Caco-2 (cell line): ENCODE measurements around the gene CAPN8. TPM values are rescaled to one million over a fixed set of nuclear protein-coding genes. Genes with fewer than 3 reads are reported as not detected.

Source experiments
- BruUV-seq: library from RNA; stranded (reverse); fragments of 400-500 nt; replicated peaks from 2 replicates; lab custom pipeline; 2021; lab: Mats Ljungman, UMichigan
- CTCF ChIA-PET: fragments of 300-600 bp; sonication (Branson Sonifier 250); formaldehyde crosslinking; loops from one replicate; lab custom pipeline; 2022; ENCODE audit warnings: antibody characterized with exemption; lab: Charles Lee
- POLR2A ChIA-PET: fragments of 300-600 bp; sonication (Branson Sonifier 250); formaldehyde crosslinking; loops from one replicate; lab custom pipeline; 2022; ENCODE audit warnings: antibody characterized with exemption; lab: Charles Lee
- DNase-seq, 2 experiments: peaks; one replicate each; pipeline versions ENCODE4 v3.0.0 to v3.0.0-alpha.2; 2020 to 2022
- H3K27me3 ChIP-seq: replicated peaks from 2 replicates; pipeline ENCODE4 v1.6.0; 2011; ENCODE audit warnings: low read length; ENCODE audit not compliant: control insufficient read depth, insufficient read depth
- H3K36me3 ChIP-seq: 2 replicates; pipeline ENCODE4 v1.5.1; 2011; ENCODE audit warnings: low read length; ENCODE audit not compliant: control insufficient read depth, insufficient read depth
- H3K4me1 ChIP-seq: fragments of 250-450 bp; sonication (Bioruptor Pico); 2 replicates; pipeline ENCODE4 v1.5.1; 2020; ENCODE audit warnings: mild to moderate bottlenecking
- H3K4me3 ChIP-seq: 2 replicates; pipeline ENCODE4 v1.5.1; 2011; ENCODE audit warnings: low read depth, mild to moderate bottlenecking, control low read depth, low read length
- H3K9me3 ChIP-seq: fragments of 250-450 bp; sonication (Bioruptor Pico); 2 replicates; pipeline ENCODE4 v1.5.1; 2020; ENCODE audit warnings: mild to moderate bottlenecking, moderate library complexity
- H3K27ac Mint-ChIP-seq: one replicate; pipeline ENCODE4 v1.8.0; 2022; ENCODE audit warnings: mixed read lengths; ENCODE audit not compliant: unreplicated experiment
- H3K27me3 Mint-ChIP-seq: one replicate; pipeline ENCODE4 v1.8.0; 2022; ENCODE audit warnings: mixed read lengths; ENCODE audit not compliant: insufficient read depth, unreplicated experiment
- H3K36me3 Mint-ChIP-seq: one replicate; pipeline ENCODE4 v1.8.0; 2022; ENCODE audit warnings: mild to moderate bottlenecking, mixed read lengths; ENCODE audit not compliant: insufficient read depth, unreplicated experiment
- H3K4me1 Mint-ChIP-seq: one replicate; pipeline ENCODE4 v1.8.0; 2022; ENCODE audit warnings: low read depth, mixed read lengths; ENCODE audit not compliant: unreplicated experiment
- H3K4me3 Mint-ChIP-seq: one replicate; pipeline ENCODE4 v1.8.0; 2022; ENCODE audit warnings: mild to moderate bottlenecking, moderate library complexity, mixed read lengths; ENCODE audit not compliant: unreplicated experiment
- H3K9me3 Mint-ChIP-seq: one replicate; pipeline ENCODE4 v1.8.0; 2022; ENCODE audit warnings: mixed read lengths; ENCODE audit not compliant: unreplicated experiment
- intact Hi-C: fragments of 100-400 bp; cut with micrococcal nuclease; formaldehyde crosslinking; loops from one replicate; pipeline ENCODE4 v1.10.0; 2022; ENCODE audit not compliant: unreplicated experiment
- total RNA-seq: library from RNA; stranded (reverse); gene quantifications from 2 replicates; pipeline ENCODE4 v1.2.3, GENCODE V29; 2022
- TF ChIP-seq, protein P1 (sequence below), 2 experiments: fragments of 200-600 bp in 1 of 2; IDR thresholded peaks; 1 replicate in 1 of 2; 2 replicates in 1 of 2; pipeline versions ENCODE4 v1.5.1 to v1.8.0; 2011 to 2022; ENCODE audit warnings: antibody characterized with exemption in 1 of 2, control low read depth in 1 of 2, inconsistent platforms in 1 of 2, low read depth in 1 of 2, low read length in 1 of 2, mild to moderate bottlenecking in 1 of 2, moderate library complexity in 1 of 2; ENCODE audit not compliant: insufficient read depth in 1 of 2, severe bottlenecking in 1 of 2, unreplicated experiment in 1 of 2

The CAPN8 gene
- total RNA-seq, 1 experiment from 2014 or later: 4.1 TPM

DNA sequence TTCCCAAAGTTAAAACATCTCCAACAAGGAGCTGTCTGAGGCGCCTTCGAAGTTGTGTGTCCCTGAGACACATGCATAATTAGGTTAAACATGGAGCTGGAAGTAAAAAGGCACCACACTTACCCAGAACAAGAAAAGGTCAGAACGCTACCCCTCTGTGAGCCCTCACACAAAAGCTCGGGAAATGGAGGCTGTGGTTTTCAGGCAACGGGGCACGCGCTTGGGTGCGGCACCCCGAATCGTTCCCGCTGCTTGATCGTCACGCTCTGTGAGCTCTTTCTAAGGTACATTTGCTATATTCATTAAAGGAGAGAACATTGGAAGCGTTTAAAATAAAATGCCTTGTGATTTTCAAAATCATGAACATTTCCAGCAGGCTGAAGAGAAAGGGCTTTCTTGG lies 12.5 kb downstream of the CAPN8 start:
- Mint-ChIP-seq H3K9me3 (no peaks in the 10 kb centered on the region), H3K27ac (no peak overlapping the region), H3K27me3 (no peaks in the 10 kb centered on the region), H3K4me3 (no peak overlapping the region), H3K4me1 (peaks cover 19% of the 10 kb centered on the region), H3K36me3 (peaks cover 4% of the 10 kb centered on the region)
- no peak for DNase-seq
- H3K9me3 ChIP-seq: no peaks in the 10 kb centered on the region
- TF ChIP-seq, protein P1, sequence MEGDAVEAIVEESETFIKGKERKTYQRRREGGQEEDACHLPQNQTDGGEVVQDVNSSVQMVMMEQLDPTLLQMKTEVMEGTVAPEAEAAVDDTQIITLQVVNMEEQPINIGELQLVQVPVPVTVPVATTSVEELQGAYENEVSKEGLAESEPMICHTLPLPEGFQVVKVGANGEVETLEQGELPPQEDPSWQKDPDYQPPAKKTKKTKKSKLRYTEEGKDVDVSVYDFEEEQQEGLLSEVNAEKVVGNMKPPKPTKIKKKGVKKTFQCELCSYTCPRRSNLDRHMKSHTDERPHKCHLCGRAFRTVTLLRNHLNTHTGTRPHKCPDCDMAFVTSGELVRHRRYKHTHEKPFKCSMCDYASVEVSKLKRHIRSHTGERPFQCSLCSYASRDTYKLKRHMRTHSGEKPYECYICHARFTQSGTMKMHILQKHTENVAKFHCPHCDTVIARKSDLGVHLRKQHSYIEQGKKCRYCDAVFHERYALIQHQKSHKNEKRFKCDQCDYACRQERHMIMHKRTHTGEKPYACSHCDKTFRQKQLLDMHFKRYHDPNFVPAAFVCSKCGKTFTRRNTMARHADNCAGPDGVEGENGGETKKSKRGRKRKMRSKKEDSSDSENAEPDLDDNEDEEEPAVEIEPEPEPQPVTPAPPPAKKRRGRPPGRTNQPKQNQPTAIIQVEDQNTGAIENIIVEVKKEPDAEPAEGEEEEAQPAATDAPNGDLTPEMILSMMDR (IDR thresholded peaks at IDR 0.05; ENCODE audit: insufficient read depth in 1 of 2, low read depth in 1 of 2, low read length in 1 of 2, severe bottlenecking in 1 of 2, unreplicated experiment in 1 of 2): no peak
- no peaks in the 10 kb centered on the region for H3K36me3 ChIP-seq
- no TSS peak for BruUV-seq
- H3K27me3 ChIP-seq: no peaks in the 10 kb centered on the region
- H3K4me1 ChIP-seq: no peaks in the 10 kb centered on the region
- ChIA-PET CTCF (no interaction called here), POLR2A (no interaction called here)
- H3K4me3 ChIP-seq: no peak overlapping the region
- intact Hi-C loops: no loop called here

DNA sequence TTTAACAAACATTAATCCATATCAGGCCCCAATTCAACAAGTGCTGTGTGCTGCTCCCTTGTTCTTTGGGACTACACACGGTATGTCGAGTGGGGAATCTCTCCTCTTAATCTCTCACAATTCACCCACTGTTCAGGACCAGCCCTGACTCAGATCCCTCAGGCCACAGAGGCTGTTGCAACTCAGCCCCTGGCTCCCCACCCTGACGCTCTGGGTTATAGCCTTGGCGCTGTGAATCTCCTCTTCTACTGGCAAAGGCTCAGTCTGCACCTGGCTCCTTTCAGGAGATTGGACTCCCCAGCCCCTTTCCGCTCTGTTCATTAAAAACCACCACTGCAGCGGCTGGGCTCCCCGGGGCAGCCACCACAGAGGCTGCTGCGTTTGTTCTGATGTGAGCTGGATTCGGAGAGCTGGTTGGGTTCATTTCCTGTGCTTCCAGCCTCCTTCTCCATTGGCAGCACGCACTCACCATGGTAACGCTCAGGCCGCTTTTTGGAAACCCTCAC lies 13.0 kb downstream of the CAPN8 start:
- Mint-ChIP-seq H3K36me3 (no peaks in the 10 kb centered on the region), H3K27ac (no peak overlapping the region), H3K9me3 (no peaks in the 10 kb centered on the region), H3K4me1 (peaks cover 19% of the 10 kb centered on the region), H3K27me3 (no peaks in the 10 kb centered on the region), H3K4me3 (no peak overlapping the region)
- Histone ChIP-seq H3K4me1 (no peaks in the 10 kb centered on the region), H3K27me3 (no peaks in the 10 kb centered on the region), H3K4me3 (no peak overlapping the region), H3K9me3 (no peaks in the 10 kb centered on the region), H3K36me3 (no peaks in the 10 kb centered on the region)
- no TSS peak for BruUV-seq
- CTCF ChIA-PET: no interaction called here
- intact Hi-C loops: no loop called here
- POLR2A ChIA-PET: no interaction called here
- TF ChIP-seq, protein P1 (IDR thresholded peaks at IDR 0.05; ENCODE audit: insufficient read depth in 1 of 2, low read depth in 1 of 2, low read length in 1 of 2, severe bottlenecking in 1 of 2, unreplicated experiment in 1 of 2): no peak
- no peak for DNase-seq

DNA sequence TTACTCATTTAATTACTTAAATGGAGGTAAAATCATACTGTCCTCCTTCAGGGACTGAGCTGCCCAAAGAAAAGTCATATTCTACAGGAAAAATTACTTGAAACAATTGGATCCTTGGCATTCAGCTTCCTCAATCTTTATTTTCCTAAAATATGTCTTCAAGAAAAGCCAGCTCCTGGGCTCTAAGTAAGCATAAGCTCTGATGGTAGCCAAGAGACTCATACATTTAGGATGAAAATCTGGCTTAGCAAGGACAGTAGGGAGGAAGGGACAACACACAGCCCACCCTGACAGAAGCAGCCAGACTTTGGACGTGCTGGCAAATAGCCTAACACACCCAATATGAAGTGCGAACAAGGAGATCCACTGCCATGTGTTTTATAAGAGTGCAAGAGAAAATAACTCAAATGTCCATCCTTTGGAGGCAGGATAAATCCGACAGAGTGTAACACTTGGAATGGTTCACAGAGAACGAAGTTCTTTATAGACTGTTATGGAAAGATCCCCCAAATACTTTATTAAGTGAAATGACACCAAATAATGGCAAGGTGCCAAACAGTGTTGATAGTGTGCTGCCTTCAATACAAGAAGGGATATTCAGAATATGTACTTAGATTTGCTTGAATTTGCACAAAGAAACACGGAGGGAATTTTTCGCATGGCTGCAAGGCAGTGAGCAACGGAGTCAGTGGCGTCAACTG lies 14.1 kb downstream of the CAPN8 start:
- Histone ChIP-seq H3K27me3 (no peaks in the 10 kb centered on the region), H3K36me3 (no peaks in the 10 kb centered on the region), H3K4me3 (no peak overlapping the region), H3K4me1 (no peaks in the 10 kb centered on the region), H3K9me3 (no peaks in the 10 kb centered on the region)
- intact Hi-C loops: no loop called here
- Mint-ChIP-seq H3K4me1 (peaks cover 19% of the 10 kb centered on the region), H3K27ac (no peak overlapping the region), H3K4me3 (no peak overlapping the region), H3K36me3 (no peaks in the 10 kb centered on the region), H3K27me3 (no peaks in the 10 kb centered on the region), H3K9me3 (no peaks in the 10 kb centered on the region)
- ChIA-PET CTCF (no interaction called here), POLR2A (no interaction called here)
- BruUV-seq: no TSS peak
- no peak for DNase-seq
- TF ChIP-seq, protein P1 (IDR thresholded peaks at IDR 0.05; ENCODE audit: insufficient read depth in 1 of 2, low read depth in 1 of 2, low read length in 1 of 2, severe bottlenecking in 1 of 2, unreplicated experiment in 1 of 2): no peak
